ENCODE measurements around the gene TMEM119.

DNA sequence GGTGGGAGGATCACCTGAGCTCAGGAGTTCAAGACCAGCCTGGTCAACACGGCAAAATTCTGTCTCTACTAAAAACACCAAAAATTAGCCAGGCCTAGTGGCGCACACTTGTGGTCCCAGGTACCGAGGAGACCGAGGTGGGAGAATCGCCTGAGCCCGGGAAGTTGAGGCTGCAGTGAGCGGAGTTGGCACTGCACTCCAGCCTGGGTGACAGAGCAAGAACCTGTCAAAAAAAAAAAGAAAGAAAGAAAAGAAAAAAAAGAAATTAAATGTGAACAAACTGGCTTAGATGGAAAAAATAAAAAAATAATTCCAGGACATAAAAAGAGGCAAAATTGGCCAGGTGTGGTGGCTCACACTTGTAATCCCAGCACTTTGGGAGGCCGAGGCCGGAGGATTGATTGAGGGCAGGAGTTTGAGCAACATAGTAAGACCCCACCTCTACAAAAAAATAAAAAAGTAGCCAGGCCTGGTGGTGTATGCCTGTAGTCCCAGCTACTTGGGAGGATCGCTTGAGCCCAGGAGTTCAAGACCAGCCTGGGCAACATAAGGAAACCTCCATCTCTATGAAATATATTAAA, 3.5 kb downstream of the TMEM119 start:
- no peak for TF ChIP-seq TEAD4 (IDR thresholded peaks at IDR 0.05; ENCODE audit: borderline replicate concordance, insufficient read depth)
- TF ChIP-seq, protein P1, sequence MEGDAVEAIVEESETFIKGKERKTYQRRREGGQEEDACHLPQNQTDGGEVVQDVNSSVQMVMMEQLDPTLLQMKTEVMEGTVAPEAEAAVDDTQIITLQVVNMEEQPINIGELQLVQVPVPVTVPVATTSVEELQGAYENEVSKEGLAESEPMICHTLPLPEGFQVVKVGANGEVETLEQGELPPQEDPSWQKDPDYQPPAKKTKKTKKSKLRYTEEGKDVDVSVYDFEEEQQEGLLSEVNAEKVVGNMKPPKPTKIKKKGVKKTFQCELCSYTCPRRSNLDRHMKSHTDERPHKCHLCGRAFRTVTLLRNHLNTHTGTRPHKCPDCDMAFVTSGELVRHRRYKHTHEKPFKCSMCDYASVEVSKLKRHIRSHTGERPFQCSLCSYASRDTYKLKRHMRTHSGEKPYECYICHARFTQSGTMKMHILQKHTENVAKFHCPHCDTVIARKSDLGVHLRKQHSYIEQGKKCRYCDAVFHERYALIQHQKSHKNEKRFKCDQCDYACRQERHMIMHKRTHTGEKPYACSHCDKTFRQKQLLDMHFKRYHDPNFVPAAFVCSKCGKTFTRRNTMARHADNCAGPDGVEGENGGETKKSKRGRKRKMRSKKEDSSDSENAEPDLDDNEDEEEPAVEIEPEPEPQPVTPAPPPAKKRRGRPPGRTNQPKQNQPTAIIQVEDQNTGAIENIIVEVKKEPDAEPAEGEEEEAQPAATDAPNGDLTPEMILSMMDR (IDR thresholded peaks at IDR 0.05) = no peak
- no peak for TF ChIP-seq RAD21 (IDR thresholded peaks at IDR 0.05; ENCODE audit: low read length)
- TF ChIP-seq MXI1 (IDR thresholded peaks at IDR 0.05; ENCODE audit: low read depth, low read length) = no peak
- no peak for TF ChIP-seq FOXM1 (IDR thresholded peaks at IDR 0.05; ENCODE audit: low read depth)
- no peak for TF ChIP-seq TAF1 (IDR thresholded peaks at IDR 0.05; ENCODE audit: borderline replicate concordance, low read depth, low read length)
- TF ChIP-seq JUND (IDR thresholded peaks at IDR 0.05) = no peak
- TF ChIP-seq, protein P2, sequence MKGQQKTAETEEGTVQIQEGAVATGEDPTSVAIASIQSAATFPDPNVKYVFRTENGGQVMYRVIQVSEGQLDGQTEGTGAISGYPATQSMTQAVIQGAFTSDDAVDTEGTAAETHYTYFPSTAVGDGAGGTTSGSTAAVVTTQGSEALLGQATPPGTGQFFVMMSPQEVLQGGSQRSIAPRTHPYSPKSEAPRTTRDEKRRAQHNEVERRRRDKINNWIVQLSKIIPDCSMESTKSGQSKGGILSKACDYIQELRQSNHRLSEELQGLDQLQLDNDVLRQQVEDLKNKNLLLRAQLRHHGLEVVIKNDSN (IDR thresholded peaks at IDR 0.05; ENCODE audit: borderline replicate concordance, low read depth) = no peak
- TF ChIP-seq NFIC (IDR thresholded peaks at IDR 0.05; ENCODE audit: borderline replicate concordance) = no peak
